A549 (cell line): ENCODE data around the gene CTBP2. TPM values are rescaled to one million over a fixed set of nuclear protein-coding genes. Genes with fewer than 3 reads are reported as not detected.
"Not testable (repeated sequence)": the region's sequence is repeated elsewhere in the genome, so short reads cannot be mapped to it uniquely, and the experiment has no call there.

Source experiments
- ATAC-seq, 2 experiments: fragments of 200-7000 bp in 1 of 2; fragments of >200 bp in 1 of 2; cut with Nextera tagmentation in 1 of 2; cut with Tn5 transposase in 1 of 2; 3 replicates each; pipeline versions ENCODE4 v1.8.0 to v1.9.1; 2018 to 2020; ENCODE audit warnings: mild to moderate bottlenecking in 1 of 2, moderate library complexity in 1 of 2
- CTCF ChIA-PET: fragments of 300-600 bp; sonication (Branson Sonifier 250); formaldehyde crosslinking; extraction: SDS; loops from one replicate; lab custom pipeline; 2021; ENCODE audit warnings: antibody characterized with exemption, inconsistent platforms; lab: Yijun Ruan, JAX
- POLR2A ChIA-PET: fragments of 350-600 bp; formaldehyde crosslinking; extraction: SDS; loops from one replicate; lab custom pipeline; 2021; ENCODE audit warnings: antibody characterized with exemption, inconsistent platforms; lab: Yijun Ruan, JAX
- DNase-seq, 2 experiments: peaks; one replicate each; pipeline versions ENCODE4 v3.0.0 to v3.0.0-alpha.2; 2011 to 2016; ENCODE audit warnings: low read depth in 1 of 2, low spot score in 1 of 2
- FAIRE-seq: peaks from 2 replicates; lab custom pipeline; 2011; peaks lifted over from hg19 to GRCh38; lab: Jason Lieb, UNC
- H3K27ac ChIP-seq, 2 experiments: fragments of >200 bp; sonication (Bioruptor Twin); formaldehyde crosslinking; 3 replicates each; pipeline ENCODE4 v1.5.1; 2016 to 2017
- H3K4me1 ChIP-seq: fragments of >200 bp; sonication (Bioruptor Twin); formaldehyde crosslinking; 3 replicates; pipeline ENCODE4 v1.6.1; 2016
- H3K4me2 ChIP-seq: fragments of >200 bp; sonication (Bioruptor Twin); formaldehyde crosslinking; 3 replicates; pipeline ENCODE4 v1.6.1; 2016
- H3K4me3 ChIP-seq: fragments of >200 bp; sonication (Bioruptor Twin); formaldehyde crosslinking; 3 replicates; pipeline ENCODE4 v1.5.1; 2016
- H3K9me3 ChIP-seq: fragments of >200 bp; sonication (Bioruptor Twin); formaldehyde crosslinking; 3 replicates; pipeline ENCODE4 v1.6.1; 2016
- BCL3 ChIP-seq: fragments of >200 bp; sonication (Bioruptor Twin); formaldehyde crosslinking; IDR thresholded peaks from 3 replicates; pipeline ENCODE4 v1.6.1; 2016
- BHLHE40 ChIP-seq: IDR thresholded peaks from 2 replicates; pipeline ENCODE4 v1.6.1; 2012; ENCODE audit warnings: low read depth, low read length, inconsistent platforms
- CEBPB ChIP-seq, 2 experiments: fragments of >200 bp in 1 of 2; sonication (Bioruptor Twin) in 1 of 2; formaldehyde crosslinking in 1 of 2; IDR thresholded peaks; 2 replicates each; pipeline ENCODE4 v1.6.1; 2012 to 2016
- CHD2 ChIP-seq: fragments of 150-350 bp; IDR thresholded peaks from 2 replicates; pipeline ENCODE4 v1.6.1; 2014; ENCODE audit warnings: low read length; ENCODE audit not compliant: partially characterized antibody
- E2F6 ChIP-seq: IDR thresholded peaks from 2 replicates; pipeline ENCODE4 v1.6.1; 2012; ENCODE audit warnings: low read depth, borderline replicate concordance
- EHMT2 ChIP-seq: fragments of 200-600 bp; sonication (generic); IDR thresholded peaks from 2 replicates; pipeline ENCODE4 v1.6.1; 2016; ENCODE audit warnings: antibody characterized with exemption, low read depth, mild to moderate bottlenecking, moderate library complexity
- ESRRA ChIP-seq: fragments of 150-350 bp; IDR thresholded peaks from 2 replicates; pipeline ENCODE4 v1.6.1; 2014; ENCODE audit warnings: mild to moderate bottlenecking, low read length, borderline replicate concordance
- FOSL2 ChIP-seq, 2 experiments: fragments of 450-650 bp in 1 of 2; fragments of >200 bp in 1 of 2; sonication (Bioruptor Twin) in 1 of 2; formaldehyde crosslinking; IDR thresholded peaks; 2 replicates each; pipeline versions ENCODE4 v1.5.0 to v1.6.1; 2016 to 2020; ENCODE audit warnings: mild to moderate bottlenecking in 1 of 2, moderate library complexity in 1 of 2
- HOXB13 ChIP-seq: fragments of 250-450 bp; sonication (Bioruptor Pico); IDR thresholded peaks from 2 replicates; pipeline ENCODE4 v1.5.0; 2020; ENCODE audit warnings: low read depth, mild to moderate bottlenecking, moderate library complexity
- JUNB ChIP-seq: fragments of >200 bp; sonication (Bioruptor Twin); formaldehyde crosslinking; IDR thresholded peaks from 2 replicates; pipeline ENCODE4 v1.6.1; 2016
- KDM5A ChIP-seq: fragments of 200-600 bp; sonication (generic); IDR thresholded peaks from 2 replicates; pipeline ENCODE4 v1.6.1; 2016; ENCODE audit warnings: antibody characterized with exemption, mild to moderate bottlenecking
- NFE2L2 ChIP-seq: fragments of 150-350 bp; conservative IDR thresholded peaks from 2 replicates; pipeline ENCODE4 v1.6.1; 2014; ENCODE audit warnings: low read length
- RAD21 ChIP-seq, 2 experiments: fragments of >200 bp in 1 of 2; sonication (Bioruptor Twin) in 1 of 2; formaldehyde crosslinking in 1 of 2; IDR thresholded peaks in 1 of 2; conservative IDR thresholded peaks in 1 of 2; 2 replicates in 1 of 2; 3 replicates in 1 of 2; pipeline ENCODE4 v1.6.1; 2012 to 2018; ENCODE audit warnings: inconsistent platforms in 1 of 2
- RARB ChIP-seq: fragments of 250-450 bp; sonication (Bioruptor Pico); IDR thresholded peaks from 2 replicates; pipeline ENCODE4 v1.8.0; 2021; ENCODE audit warnings: mild to moderate bottlenecking, moderate library complexity
- SREBF2 ChIP-seq: fragments of 450-650 bp; IDR thresholded peaks from 2 replicates; pipeline ENCODE4 v1.6.1; 2014; ENCODE audit warnings: mild to moderate bottlenecking, moderate library complexity
- TFCP2L1 ChIP-seq: fragments of 250-450 bp; sonication (Bioruptor Pico); IDR thresholded peaks from 2 replicates; pipeline ENCODE4 v1.5.0; 2021; ENCODE audit warnings: mild to moderate bottlenecking
- ZFP36 ChIP-seq: fragments of 450-650 bp; IDR thresholded peaks from 2 replicates; pipeline ENCODE4 v1.6.1; 2014; ENCODE audit warnings: borderline replicate concordance; ENCODE audit not compliant: partially characterized antibody
- ZNF302 ChIP-seq: fragments of 250-450 bp; sonication (Bioruptor Pico); IDR thresholded peaks from 2 replicates; pipeline ENCODE4 v1.9.0; 2021; ENCODE audit warnings: inconsistent platforms, mild to moderate bottlenecking, moderate library complexity
- WGBS: methylation state at CpG from one replicate; pipeline ENCODE4 v1.1.6; 2017; ENCODE audit errors: missing lambda C conversion rate; 5-methylcytosine and 5-hydroxymethylcytosine counted together
- polyA plus RNA-seq, 4 experiments: library from polyadenylated mRNA; depleted of rRNA in 3 of 4; stranded (reverse); fragments of >200 nt; fragmentation: RNase III in 1 of 4; extraction: RNeasy Plus Mini Kit Qiagen cat#74134 plus additional on column Dnase treatment in 1 of 4; gene quantifications; 2 replicates in 3 of 4; 3 replicates in 1 of 4; pipeline ENCODE4 v1.2.3, GENCODE V29; 2011 to 2017
- TF ChIP-seq, protein P1 (sequence below): fragments of 200-600 bp; sonication (generic); IDR thresholded peaks from 2 replicates; pipeline ENCODE4 v1.6.1; 2016; ENCODE audit warnings: antibody characterized with exemption, mild to moderate bottlenecking, moderate library complexity
- TF ChIP-seq, protein P2 (sequence below): IDR thresholded peaks from 2 replicates; pipeline ENCODE4 v1.6.1; 2012
- TF ChIP-seq, protein P3 (sequence below): fragments of 250-450 bp; sonication (Bioruptor Pico); IDR thresholded peaks from 2 replicates; pipeline ENCODE4 v1.5.0; 2021; ENCODE audit warnings: mild to moderate bottlenecking, moderate library complexity, borderline replicate concordance

Gene CTBP2
- polyA plus RNA-seq, 2 of the 4 experiments (the other 2 are of a cell fraction) = 74.9 to 78.9 TPM

DNA sequence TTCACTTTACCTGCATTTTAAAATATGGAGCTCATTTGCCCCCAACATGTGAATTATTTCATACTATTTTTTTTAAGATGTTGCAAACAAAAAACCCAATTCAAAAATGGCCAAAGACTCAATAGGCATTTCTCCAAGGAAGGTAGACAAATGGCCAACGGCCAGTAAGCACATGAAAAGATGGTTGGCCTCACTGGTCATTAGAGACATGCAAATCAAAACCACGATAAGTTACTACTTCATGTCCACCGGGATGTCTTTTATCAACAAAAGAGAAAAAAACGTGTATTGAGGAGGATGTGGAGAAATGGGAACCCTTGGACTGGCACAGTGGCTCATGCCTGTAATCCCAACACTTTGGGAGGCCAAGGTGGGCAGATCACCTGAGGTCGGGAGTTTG is 3.4 kb upstream of the CTBP2 start:
- Histone ChIP-seq H3K4me2 (no peak overlapping the region), H3K4me3 (no peak overlapping the region), H3K27ac (no peak overlapping the region), H3K9me3 (no peaks in the 10 kb centered on the region), H3K4me1 (peaks cover 6% of the 10 kb centered on the region)
- ATAC-seq (no peak), FAIRE-seq (no peak), DNase-seq (no peak)
- 74% methylated on average over 5 of the region's 5 CpGs for WGBS
- no peak for TF ChIP-seq BHLHE40
- TF ChIP-seq RARB (CRISPR knock-in tag) = no peak
- TF ChIP-seq EHMT2 = no peak
- no peak for TF ChIP-seq CHD2
- no peak for TF ChIP-seq BCL3
- no peak for TF ChIP-seq NFE2L2
- TF ChIP-seq E2F6 = no peak
- no peak for TF ChIP-seq TFCP2L1 (CRISPR knock-in tag)
- TF ChIP-seq HOXB13 (CRISPR knock-in tag) = no peak
- no peak for TF ChIP-seq KDM5A
- CTCF ChIA-PET = interaction anchor here (1.0 kb wide), 1 partner anchor 103 kb away, joined by 4 read pairs; no protein-coding TSS in a partner anchor
- POLR2A ChIA-PET = interaction anchor here (0.7 kb wide), 1 partner anchor 68 kb away, joined by 3 read pairs; no protein-coding TSS in a partner anchor

DNA sequence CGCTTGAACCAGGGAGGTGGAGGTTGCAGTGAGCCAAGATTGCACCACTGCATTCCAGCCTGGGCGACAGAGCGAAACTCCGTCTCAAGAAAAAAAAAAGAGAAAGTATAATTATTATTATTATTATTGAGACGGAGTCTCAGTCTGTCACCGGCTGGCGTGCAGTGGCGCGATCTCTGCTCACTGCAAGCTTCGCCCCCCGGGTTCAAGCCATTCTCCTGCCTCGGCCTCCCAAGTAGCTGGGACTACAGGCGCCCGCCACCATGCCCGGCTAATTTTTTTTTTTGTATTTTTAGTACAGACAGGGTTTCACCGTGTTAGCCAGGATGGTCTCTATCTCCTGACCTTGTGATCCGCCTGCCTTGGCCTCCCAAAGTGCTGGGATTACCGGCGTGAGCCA is 2.9 kb upstream of the CTBP2 start:
- H3K4me2 ChIP-seq, H3K4me3 ChIP-seq, FAIRE-seq, ATAC-seq, H3K4me1 ChIP-seq, H3K9me3 ChIP-seq, DNase-seq, H3K27ac ChIP-seq: not testable (repeated sequence)
- WGBS = 95% methylated on average over 19 of the region's 19 CpGs
- POLR2A ChIA-PET = interaction anchor here (0.7 kb wide), 1 partner anchor 68 kb away, joined by 3 read pairs; no protein-coding TSS in a partner anchor
- CTCF ChIA-PET = interaction anchor here (1.0 to 1.7 kb wide), 2 partner anchors 9 to 102 kb away, joined by 4 to 8 read pairs; no protein-coding TSS in a partner anchor

DNA sequence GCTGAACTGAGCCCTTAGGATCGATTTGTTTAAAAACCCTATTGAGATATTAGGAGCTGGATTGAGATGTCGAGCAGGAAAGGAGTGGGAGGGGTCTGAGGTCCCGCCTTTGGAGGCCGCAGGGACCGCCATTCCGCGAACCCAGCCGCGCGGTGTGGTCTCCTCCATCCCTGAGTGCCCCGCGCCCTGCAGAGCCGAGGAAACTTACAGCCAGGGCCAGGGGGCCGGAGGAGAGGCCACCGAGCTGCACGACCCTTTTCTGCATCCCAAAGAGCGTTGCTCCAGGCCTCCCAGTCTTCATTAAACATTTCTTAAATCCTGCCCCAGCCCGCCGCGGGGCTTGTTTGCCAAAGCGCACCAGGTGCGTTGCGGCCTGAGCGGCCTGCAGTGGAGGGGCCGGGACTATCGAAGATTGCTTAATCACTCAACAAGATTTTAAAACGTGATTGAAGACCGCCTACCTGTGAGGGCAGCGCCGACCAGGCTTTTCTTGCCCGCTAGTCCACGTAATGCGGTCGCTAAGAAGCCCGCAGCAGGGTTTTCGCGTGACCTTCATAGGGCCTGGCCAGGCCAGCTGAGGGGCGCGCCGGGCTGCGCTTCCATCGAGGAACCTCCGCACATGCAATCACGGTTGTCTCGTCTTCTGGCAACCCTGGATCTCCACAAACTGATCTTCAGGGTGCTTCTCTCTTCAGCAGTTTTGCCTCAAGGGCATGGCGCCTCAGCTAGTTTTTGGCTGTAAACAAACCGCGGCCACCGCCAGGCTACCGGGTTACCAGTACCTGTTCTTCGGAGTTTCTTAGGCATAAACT is 2.0 kb upstream of the CTBP2 start:
- ATAC-seq (no peak), FAIRE-seq (no peak), DNase-seq (no peak)
- H3K9me3 ChIP-seq = no peaks in the 10 kb centered on the region
- POLR2A ChIA-PET = no interaction called here
- peak overlapping the region; percentile 92 for H3K4me3 ChIP-seq
- peak overlapping the region; percentile 96 for H3K4me2 ChIP-seq
- H3K4me1 ChIP-seq = peaks cover 15% of the 10 kb centered on the region
- whole genome bisulfite sequencing = 92% methylated on average over 51 of the region's 51 CpGs
- TF ChIP-seq FOSL2 (IDR thresholded peaks at IDR 0.05) (no peak), FOSL2 (CRISPR knock-in tag; IDR thresholded peaks at IDR 0.05) (no peak), ZFP36 (no peak), SREBF2 (no peak), ZNF302 (CRISPR knock-in tag) (no peak), ESRRA (no peak), RAD21 (conservative IDR thresholded peaks at IDR 0.05 in 1 of 2, IDR thresholded peaks at IDR 0.05 in 1 of 2) (no peak), TFCP2L1 (CRISPR knock-in tag) (no peak), JUNB (no peak), CEBPB (IDR thresholded peaks at IDR 0.05) (no peak)
- TF ChIP-seq, protein P1, sequence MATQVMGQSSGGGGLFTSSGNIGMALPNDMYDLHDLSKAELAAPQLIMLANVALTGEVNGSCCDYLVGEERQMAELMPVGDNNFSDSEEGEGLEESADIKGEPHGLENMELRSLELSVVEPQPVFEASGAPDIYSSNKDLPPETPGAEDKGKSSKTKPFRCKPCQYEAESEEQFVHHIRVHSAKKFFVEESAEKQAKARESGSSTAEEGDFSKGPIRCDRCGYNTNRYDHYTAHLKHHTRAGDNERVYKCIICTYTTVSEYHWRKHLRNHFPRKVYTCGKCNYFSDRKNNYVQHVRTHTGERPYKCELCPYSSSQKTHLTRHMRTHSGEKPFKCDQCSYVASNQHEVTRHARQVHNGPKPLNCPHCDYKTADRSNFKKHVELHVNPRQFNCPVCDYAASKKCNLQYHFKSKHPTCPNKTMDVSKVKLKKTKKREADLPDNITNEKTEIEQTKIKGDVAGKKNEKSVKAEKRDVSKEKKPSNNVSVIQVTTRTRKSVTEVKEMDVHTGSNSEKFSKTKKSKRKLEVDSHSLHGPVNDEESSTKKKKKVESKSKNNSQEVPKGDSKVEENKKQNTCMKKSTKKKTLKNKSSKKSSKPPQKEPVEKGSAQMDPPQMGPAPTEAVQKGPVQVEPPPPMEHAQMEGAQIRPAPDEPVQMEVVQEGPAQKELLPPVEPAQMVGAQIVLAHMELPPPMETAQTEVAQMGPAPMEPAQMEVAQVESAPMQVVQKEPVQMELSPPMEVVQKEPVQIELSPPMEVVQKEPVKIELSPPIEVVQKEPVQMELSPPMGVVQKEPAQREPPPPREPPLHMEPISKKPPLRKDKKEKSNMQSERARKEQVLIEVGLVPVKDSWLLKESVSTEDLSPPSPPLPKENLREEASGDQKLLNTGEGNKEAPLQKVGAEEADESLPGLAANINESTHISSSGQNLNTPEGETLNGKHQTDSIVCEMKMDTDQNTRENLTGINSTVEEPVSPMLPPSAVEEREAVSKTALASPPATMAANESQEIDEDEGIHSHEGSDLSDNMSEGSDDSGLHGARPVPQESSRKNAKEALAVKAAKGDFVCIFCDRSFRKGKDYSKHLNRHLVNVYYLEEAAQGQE = no peak
- TF ChIP-seq, protein P2, sequence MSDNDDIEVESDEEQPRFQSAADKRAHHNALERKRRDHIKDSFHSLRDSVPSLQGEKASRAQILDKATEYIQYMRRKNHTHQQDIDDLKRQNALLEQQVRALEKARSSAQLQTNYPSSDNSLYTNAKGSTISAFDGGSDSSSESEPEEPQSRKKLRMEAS = no peak
- TF ChIP-seq, protein P3, sequence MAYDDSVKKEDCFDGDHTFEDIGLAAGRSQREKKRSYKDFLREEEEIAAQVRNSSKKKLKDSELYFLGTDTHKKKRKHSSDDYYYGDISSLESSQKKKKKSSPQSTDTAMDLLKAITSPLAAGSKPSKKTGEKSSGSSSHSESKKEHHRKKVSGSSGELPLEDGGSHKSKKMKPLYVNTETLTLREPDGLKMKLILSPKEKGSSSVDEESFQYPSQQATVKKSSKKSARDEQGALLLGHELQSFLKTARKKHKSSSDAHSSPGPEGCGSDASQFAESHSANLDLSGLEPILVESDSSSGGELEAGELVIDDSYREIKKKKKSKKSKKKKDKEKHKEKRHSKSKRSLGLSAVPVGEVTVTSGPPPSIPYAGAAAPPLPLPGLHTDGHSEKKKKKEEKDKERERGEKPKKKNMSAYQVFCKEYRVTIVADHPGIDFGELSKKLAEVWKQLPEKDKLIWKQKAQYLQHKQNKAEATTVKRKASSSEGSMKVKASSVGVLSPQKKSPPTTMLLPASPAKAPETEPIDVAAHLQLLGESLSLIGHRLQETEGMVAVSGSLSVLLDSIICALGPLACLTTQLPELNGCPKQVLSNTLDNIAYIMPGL (CRISPR knock-in tag) = no peak
- peak overlapping the region; percentile 94 to 99 for H3K27ac ChIP-seq
- CTCF ChIA-PET = interaction anchor here (0.7 to 1.7 kb wide), 9 partner anchors 10 to 537 kb away, joined by 3 to 8 read pairs (median 4); no protein-coding TSS in a partner anchor
